Activated CD4-positive, alpha-beta T cell treated with anti-CD3 and anti-CD28 coated beads for 24 hours (primary cell): Measurements from ENCODE around the gene PHAX.
"Not testable (repeated sequence)": the region's sequence is repeated elsewhere in the genome, so short reads cannot be mapped to it uniquely, and the experiment has no call there.

Experiments
- DNase-seq, 2 donors: peaks; one replicate each; pipeline ENCODE4 v3.0.0-alpha.2; 2020; ENCODE audit warnings: low read depth in 2 of 2

PHAX gene

DNA sequence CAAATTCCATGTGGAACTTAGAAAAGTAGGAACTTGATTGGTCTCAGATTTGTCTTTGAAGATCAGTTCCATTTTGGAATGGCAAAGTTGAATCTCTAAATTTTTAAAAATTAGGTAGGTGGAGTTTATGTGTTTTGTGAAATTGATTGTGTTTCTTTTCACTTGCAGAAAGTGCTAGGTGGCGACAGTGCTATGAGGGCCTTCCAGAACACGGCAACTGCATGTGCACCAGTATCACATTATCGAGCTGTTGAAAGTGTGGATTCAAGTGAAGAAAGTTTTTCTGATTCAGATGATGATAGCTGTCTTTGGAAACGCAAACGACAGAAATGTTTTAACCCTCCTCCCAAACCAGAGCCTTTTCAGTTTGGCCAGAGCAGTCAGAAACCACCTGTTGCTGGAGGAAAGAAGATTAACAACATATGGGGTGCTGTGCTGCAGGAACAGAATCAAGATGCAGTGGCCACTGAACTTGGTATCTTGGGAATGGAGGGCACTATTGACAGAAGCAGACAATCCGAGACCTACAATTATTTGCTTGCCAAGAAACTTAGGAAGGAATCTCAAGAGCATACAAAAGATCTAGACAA, 2.8 kb downstream of the PHAX start:
- no peak for DNase-seq

DNA sequence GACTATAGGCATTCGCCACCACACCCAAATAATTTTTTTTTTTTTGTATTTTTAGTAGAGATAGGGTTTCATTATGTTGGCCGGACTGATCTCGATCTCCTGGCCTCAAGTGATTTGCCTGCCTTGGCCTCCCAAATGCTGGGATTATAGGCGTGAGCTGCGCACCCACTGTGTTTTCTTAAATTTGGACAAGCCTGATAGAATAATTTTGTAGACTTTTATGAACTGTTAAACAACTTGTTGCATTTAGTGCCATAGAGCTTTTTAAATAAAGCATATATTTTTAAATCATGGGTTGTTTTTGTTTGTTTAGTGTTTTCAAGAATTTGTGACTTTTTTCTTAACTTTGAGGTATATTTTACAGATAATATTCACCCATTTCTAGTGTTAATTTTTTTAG, 4.8 kb downstream of the PHAX start:
- no peak for DNase-seq

DNA sequence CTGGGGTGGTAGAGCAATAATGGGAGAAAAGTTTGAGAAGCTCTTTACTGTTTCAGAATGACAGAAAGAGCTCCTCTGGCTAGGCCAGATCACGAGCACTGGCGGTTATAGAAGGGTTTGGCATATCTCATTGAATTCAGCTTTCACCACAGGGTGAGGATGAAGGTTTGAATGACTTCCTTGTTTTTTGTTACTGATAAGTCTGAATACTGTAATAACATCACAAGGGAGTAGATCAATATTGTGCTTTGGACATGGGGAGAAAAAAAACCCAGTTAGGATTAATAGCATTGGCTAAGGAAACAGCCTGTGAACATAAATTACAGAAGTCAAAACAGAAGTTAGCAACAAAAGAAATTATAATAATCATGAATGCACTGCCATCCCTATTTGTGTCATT, 9.4 kb downstream of the PHAX start:
- DNase-seq = no peak

DNA sequence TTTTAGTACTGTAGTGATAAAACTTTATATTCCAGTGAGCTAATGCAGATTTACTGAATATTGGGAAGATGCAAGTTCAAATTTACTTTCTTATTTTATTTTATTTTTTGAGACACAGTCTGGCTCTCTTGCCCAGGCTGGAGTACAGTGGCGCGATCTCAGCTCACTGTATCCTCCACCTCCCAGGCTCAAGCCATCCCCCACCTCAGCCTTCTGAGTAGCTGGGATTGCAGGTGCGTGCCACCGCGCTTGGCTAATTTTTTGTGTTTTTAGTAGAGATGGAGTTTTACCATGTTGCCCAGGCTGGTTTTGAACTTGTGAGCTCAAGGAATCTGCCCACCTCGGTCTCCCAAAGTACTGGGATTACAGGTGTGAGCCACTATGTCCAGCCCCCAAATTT, 9.9 kb downstream of the PHAX start:
- DNase-seq = no peak

DNA sequence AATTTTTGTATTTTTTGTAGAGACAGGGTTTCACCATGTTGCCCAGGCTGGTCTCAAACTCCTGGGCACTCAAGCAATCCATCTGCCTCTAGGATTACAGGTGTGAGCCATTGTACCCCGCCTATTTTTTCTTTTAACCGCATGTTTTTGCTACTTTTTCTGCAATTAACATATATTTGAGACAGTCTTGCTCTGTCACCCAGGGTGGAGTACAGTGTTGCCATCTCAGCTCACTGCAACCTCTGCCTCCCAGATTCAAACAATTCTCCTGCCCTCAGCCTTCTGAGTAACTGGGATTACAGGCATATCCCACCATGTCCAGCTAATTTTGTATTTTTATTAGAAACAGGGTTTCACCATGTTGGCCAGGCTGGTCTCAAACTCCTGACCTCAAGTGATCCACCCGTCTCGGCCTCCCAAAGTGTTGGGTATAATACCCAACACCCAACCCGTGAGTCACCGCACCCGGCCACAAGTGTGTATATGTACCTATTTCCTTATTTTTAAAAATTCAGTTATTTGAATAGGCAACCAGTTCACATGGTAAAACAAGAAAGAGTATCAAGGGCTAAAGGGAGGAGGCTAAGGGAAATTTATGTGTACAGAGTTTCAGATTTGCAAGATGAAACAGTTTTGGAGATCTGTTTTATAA, 13.3 kb downstream of the PHAX start:
- DNase-seq = no peak

DNA sequence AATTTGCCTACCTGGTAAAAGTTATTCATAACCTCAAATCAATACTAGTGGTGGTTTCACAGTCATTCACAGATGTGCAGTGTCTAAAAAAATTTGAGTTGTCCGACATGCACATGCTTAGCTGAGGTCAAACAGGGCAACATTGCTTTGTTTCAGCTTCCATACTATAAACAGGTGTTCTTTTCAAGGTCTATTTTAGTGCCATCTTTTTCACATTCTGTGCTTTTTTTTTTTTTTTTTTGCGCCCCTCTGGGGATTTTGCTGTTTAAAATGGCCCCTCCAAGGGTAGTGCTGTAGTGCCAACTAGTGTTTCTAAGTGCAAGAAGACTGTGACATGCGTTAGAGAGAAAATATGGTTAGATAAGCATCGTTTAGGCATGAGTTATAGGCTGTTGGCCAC, 14.5 kb downstream of the PHAX start:
- DNase-seq = no peak

DNA sequence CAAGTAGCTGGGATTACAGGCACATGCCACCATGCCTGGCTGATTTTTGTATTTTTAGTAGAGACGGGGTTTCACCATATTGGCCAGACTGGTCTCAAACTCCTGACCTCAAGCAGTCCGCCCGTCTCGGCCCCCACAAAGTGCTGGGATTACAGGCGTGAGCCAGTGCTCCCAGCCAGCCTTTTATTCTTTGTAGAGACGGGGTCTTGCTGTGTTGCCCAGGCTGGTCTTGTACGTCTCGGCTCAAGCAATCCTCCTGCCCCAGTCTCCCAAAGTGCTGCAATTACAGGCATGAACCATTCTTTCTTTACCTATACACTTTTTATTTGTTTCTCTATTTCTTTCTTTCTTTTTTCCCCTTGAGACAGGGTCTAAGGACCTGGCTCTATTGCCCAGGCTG, 16.9 kb downstream of the PHAX start:
- DNase-seq = not testable (repeated sequence)

DNA sequence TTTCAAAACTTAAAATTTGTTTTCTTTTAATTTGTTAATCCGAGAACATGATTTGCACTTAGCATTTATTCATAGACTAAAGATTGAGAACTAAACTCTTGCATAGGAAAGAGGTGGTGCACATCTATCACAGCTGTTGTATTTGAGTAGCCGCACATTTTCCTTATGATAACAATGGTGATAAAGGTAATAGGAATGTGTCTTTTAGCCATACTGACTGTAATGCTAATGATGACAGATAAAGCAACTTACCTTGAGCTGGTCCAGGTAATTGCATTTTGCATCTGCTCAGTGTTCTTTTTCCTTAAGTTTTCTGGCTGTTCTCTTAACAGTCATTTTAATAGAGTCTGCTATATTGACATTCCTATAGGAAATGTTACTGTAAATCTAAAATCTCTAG, 19.0 kb downstream of the PHAX start:
- no peak for DNase-seq

DNA sequence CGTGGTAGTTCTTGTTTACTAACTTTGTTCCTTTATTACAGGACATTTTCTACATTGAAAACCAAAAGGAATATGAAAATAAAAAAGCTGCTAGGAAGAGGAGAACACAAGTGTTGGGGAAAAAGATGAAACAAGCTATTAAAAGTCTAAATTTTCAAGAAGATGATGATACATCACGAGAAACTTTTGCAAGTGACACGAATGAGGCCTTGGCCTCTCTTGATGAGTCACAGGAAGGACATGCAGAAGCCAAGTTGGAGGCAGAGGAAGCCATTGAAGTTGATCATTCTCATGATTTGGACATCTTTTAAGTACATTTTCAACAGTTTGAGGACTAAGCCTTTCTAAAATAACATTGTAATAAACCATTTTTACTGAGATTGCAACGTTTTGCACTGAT, 23.8 kb downstream of the PHAX start:
- DNase-seq = no peak

DNA sequence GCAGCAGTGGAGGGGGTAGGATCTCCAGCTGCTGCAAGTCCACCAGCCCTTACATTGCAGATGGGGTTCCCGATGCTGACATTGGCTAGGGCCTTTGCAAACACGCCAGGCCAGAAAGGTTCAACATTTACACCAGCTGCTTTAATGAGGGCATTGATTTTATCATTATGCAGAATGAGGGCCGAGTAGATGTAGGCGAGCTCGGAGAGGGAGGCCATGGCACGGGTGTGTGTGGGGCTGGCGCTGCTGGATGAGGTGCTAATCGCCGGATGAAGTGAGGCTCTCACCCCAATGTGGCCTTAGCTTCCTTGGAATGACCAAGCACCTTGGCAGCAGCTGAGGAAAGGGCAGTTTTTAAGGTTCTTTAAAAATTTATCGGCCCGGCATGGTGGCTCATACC, 27.4 kb downstream of the PHAX start:
- no peak for DNase-seq

DNA sequence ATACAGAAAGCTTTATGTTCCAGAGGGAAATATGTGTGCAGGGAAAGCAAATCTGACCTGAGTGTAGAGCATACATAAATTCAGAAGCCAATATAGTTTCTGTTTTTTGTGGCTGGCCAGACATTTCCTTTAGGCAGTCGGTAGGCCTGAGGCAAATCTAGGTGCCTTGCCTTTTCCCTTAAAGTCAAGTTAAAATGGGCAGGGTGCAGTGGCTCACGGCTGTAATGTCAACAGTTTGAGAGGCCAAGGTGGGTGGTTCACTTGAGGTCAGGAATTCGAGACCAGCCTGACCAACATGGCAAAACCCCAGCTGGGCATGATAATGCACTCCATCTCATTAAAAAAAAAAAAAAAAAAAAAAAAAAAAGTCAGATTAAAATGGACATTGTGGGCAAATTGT, 31.2 kb downstream of the PHAX start:
- no peak for DNase-seq

DNA sequence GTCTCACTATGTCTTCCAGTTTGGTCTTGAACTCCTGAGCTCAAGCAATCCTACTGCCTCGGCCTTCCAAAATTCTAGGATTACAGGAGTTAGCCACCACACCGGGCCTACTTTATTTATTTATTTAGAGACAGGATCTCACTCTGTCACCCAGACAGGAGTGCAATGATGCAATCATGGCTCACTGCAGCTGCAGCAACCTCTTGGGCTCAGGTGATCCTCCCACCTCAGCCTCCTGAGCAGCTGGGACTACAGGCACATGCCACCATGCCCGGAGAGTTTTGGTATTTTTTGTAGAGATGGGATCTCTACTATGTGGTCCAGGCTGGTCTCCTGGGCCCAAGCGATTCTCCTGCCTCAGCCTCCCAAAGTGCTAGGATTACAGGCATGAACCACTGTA, 32.8 kb downstream of the PHAX start:
- no peak for DNase-seq

DNA sequence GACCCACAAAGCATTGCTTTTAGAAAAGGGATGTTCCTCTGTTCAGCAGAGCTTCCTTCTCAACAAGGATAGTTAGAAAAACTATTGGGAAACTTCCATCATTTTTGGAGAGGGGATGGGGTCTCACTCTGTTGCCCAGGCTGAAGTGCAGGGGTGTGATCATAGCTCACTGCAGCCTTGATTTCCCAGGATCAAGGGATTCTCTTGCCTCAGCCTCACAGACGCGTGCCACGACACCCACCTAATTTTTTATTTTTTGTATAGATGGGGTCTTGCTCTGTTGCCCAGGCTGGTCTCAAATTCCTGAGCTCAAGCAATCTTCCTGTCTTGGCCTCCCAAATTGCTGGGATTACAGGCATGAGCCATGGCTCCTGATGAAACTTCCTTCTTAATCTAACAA, 34.8 kb downstream of the PHAX start:
- DNase-seq = no peak

DNA sequence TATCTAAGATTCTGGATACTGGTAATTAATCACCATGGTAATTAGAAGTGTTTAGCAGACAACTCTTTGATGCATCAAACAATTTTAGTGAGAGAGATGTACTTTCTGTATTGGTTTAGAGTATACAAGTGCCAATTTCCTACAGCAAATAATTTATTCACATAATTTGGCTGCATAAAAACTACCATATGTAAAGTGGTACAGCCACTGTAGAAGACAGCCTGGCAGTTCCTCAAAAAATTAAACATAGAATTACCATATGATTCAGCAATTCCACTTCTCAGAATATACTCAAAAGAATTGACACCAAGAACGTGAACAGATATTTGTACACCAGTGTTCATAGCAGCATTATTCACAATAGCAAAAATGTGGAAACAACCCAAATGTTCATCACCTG, 36.2 kb downstream of the PHAX start:
- no peak for DNase-seq

DNA sequence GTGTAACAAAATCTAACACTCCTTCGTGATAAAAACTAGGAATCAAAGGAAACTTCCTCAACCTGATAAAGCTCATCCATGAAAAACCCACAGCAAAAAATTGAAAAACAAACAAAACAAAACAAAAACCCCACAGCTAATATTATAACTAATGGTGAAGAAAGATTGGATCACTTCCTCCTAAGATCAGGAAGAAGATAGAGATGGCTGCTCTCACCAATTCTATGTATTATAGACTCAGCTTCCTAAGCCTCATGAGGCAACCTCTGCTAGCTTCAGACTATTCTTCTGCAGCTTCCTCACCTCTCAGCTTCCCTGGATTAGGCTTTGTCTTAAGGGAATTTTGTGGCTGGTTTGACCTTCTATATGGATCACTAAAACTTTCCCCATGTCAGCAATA, 40.1 kb downstream of the PHAX start:
- no peak for DNase-seq

DNA sequence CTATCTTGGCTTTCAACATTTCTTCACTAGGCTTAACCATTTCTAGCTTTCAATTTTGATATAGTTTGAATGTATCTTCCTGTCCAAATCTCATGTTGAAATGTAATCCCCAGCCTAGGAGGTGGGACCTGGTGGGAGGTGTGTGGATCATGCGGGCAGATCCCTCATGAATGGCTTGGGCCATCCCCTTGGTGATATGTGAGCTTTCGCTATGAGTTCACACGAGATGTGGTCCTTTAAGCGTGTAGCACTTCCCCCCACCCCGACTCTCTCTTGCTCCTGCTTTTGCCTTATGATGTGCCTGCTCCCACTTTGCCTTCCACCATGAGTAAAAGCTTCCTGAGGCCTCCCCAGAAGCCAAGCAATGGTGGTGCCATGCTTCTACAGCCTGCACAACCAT, 40.6 kb downstream of the PHAX start:
- no peak for DNase-seq

DNA sequence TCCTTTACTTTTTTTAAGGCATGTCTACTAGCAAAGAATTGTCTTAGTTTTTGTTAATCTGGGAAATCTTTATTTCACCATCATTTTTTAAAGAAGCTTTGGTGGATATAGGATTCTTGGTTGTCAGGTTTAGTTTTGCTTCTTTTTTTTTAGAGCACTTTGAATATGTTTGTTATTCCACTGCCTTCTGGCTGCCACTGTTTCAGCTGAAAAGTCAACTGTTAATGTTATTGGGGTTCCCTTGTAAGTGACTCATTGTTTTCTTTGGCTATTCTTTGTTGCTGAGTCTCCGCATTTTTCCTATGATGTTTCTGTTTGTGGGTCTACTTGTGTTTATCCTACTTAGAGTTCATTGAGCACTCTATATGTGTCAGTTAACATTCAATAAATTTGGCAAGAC, 44.4 kb downstream of the PHAX start:
- DNase-seq = no peak

DNA sequence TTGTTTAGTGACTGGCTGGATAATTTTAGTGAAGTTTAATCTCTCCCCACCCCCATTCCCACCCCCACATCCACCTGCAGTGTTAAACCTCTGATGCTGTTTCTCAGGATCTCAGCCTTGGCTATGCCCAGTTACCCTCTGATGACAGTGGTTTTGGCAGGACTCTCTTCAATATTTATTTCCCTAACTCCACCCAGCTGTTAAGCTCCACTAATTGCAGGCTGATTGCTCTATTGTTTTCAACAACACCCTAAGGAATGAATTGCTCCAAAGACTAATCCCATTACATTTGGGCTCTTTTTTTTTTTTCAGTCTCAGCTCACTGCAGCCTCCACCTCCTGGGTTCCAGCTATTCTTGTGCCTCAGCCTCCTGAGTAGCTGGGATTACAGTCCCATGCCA, 46.3 kb downstream of the PHAX start:
- no peak for DNase-seq

DNA sequence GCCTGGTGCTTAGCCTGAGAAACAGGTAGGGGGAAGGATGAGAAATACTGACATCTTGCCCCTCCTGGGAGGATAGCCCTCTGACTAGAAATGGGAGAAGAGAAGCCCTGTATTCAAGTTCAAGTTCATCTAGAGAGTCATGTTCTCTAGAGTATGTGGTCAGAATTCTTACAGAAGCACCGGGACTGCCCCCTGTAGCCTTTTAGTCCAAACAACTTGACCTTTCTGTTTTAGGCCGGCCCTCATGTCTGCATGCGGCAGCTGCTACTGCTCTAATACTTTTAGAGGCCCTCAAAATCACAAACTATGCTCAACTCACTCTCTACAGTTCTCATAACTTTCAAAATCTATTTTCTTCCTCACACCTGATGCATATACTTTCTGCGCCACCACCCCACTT, 47.7 kb downstream of the PHAX start:
- no peak for DNase-seq

DNA sequence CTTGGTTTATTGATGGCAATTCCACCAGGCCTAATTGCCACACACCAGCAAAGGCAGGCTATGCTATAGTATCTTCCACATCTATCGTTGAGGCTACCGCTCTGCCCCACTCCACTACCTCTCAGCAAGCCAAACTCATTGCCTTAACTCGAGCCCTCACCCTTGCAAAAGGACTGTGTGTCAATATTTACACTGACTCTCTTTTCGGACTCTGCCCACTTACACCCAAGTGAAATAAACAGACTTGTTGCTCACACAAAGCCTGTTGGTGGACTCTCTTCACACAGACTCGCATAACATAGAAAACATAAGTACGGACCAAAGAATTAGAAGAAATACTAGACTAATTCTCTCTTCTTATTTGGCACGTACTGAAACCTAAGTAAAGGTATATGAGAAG, 48.3 kb downstream of the PHAX start:
- not testable (repeated sequence) for DNase-seq

DNA sequence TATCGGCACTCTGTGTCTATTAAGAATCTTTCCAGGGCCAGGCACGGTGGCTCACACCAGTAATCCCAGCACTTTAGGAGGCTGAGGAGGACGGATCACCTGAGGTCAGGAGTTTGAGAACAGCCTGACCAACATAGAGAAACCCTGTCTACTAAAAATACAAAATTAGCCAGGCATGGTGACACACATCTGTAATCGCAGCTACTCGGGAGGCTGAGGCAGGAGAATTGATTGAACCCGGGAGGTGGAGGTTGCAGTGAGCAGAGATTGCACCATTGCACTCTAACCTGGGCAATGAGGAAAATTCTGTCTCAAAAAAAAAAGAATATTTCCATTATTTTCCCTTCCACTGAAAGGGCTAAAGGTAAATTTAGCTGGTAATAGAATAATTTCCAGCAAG, 49.0 kb downstream of the PHAX start:
- DNase-seq = not testable (repeated sequence)

DNA sequence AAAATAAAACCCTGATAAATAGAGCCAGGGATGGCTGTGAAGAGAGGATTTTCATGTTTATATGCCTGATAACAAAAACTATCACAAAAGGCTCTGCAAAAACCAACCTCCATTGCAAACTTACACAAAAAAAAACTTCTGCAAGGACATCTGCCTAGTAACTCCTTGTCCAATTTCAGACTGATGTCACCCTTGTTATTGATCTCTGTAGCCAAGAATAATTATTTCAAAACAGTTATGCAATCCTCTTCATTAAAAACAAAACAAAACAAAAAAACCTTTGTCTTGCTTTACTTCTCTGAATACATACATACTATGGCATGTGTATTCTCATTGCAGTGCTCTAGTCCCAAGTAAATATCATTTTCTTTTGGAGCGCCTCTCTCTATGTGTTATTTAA, 49.7 kb downstream of the PHAX start:
- DNase-seq = no peak

DNA sequence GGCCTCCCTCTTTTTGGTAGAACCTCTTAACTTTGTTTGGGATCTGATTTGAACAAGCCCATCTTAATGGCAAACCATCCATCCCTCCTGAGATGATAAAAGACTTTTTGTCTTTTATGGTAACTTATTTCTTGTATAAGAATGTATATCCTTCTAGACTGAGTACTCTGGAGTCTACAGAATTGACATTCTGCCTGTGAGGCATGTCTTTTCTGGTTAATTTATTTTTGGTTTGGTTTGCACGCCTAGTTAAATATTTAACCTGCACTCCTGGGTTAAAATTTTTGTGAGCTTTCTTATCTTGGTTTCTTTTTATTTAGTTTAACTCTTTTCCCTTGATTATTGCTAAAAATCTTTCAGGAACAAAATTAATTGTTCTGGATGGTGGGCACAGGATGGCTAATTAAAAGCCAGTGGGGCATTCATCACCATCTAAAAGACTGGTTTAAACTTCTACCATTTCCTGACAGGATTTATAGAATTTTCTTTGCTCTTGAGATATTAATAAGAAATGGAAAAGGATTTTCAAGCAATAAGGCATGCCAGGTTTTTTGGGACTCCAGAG, 50.3 kb downstream of the PHAX start:
- no peak for DNase-seq
